Activated CD4-positive, alpha-beta T cell treated with anti-CD3 and anti-CD28 coated beads for 36 hours (primary cell): ENCODE measurements around the gene CYTH1. TPM values are rescaled to one million over a fixed set of nuclear protein-coding genes. Genes with fewer than 3 reads are reported as not detected.
"Not testable (repeated sequence)": the region's sequence is repeated elsewhere in the genome, so short reads cannot be mapped to it uniquely, and the experiment has no call there.

Experiments
- ATAC-seq: fragments of 200-7000 bp; cut with Tn5 transposase; one replicate; pipeline ENCODE4 v1.10.0; 2021; ENCODE audit warnings: mild to moderate bottlenecking, moderate library complexity
- CTCF ChIA-PET: fragments of 350-600 bp; sonication (Branson Sonifier 250); formaldehyde crosslinking; loops from one replicate; lab custom pipeline; 2021; ENCODE audit warnings: antibody characterized with exemption; lab: Charles Lee
- POLR2A ChIA-PET: fragments of 350-600 bp; sonication (Branson Sonifier 250); formaldehyde crosslinking; loops from one replicate; lab custom pipeline; 2021; ENCODE audit warnings: antibody characterized with exemption, inconsistent platforms; lab: Charles Lee
- DNase-seq: peaks from one replicate; pipeline ENCODE4 v3.0.0-alpha.2; 2020
- H3K27ac Mint-ChIP-seq: one replicate; pipeline ENCODE4 v1.8.0; 2021; ENCODE audit warnings: mixed read lengths
- H3K27me3 Mint-ChIP-seq: one replicate; pipeline ENCODE4 v1.8.0; 2021; ENCODE audit warnings: mixed read lengths
- H3K36me3 Mint-ChIP-seq: one replicate; pipeline ENCODE4 v1.8.0; 2021; ENCODE audit warnings: low read depth, mixed read lengths
- H3K4me1 Mint-ChIP-seq: one replicate; pipeline ENCODE4 v1.8.0; 2021; ENCODE audit warnings: mixed read lengths
- H3K4me3 Mint-ChIP-seq: one replicate; pipeline ENCODE4 v1.8.0; 2021; ENCODE audit warnings: mild to moderate bottlenecking, moderate library complexity, mixed read lengths
- H3K9me3 Mint-ChIP-seq: one replicate; pipeline ENCODE4 v1.8.0; 2021; ENCODE audit warnings: low read depth, mixed read lengths
- intact Hi-C, 2 experiments: fragments of 100-400 bp; cut with DNase I in 1 of 2; cut with micrococcal nuclease in 1 of 2; formaldehyde crosslinking; loops; one replicate each; pipeline versions ENCODE4 v1.14.2 to v1.15.1; 2022 to 2024; cut with DNase I, micrococcal nuclease
- total RNA-seq, 2 experiments: library from RNA; stranded (reverse); gene quantifications; one replicate each; pipeline ENCODE4 v1.2.3, GENCODE V29; 2021

The CYTH1 gene
- total RNA-seq, 2 experiments from 2014 or later = 109 to 130 TPM

- CTCF ChIA-PET = no interaction called here
- Mint-ChIP-seq H3K27ac (no peak overlapping the region), H3K27me3 (no peaks in the 10 kb centered on the region), H3K9me3 (no peaks in the 10 kb centered on the region), H3K36me3 (peaks cover 3% of the 10 kb centered on the region), H3K4me3 (no peak overlapping the region), H3K4me1 (no peaks in the 10 kb centered on the region)
- POLR2A ChIA-PET = no interaction called here
- intact Hi-C loops = no loop called here
- ATAC-seq = no peak
- DNase-seq = no peak
Observed at GRCh38 chr17:78672871-78673371, 109.2 kb downstream of the CYTH1 start.

GRCh38 chr17:78672005-78672404 lies 110.1 kb downstream of the CYTH1 start:
- CTCF ChIA-PET = no interaction called here
- Mint-ChIP-seq H3K4me3 (no peak overlapping the region), H3K9me3 (no peaks in the 10 kb centered on the region), H3K27ac (peak overlapping the region; percentile 12), H3K27me3 (no peaks in the 10 kb centered on the region), H3K4me1 (peaks cover 4% of the 10 kb centered on the region), H3K36me3 (peaks cover 6% of the 10 kb centered on the region)
- DNase-seq = no peak
- intact Hi-C loops = no loop called here
- ATAC-seq = peak; percentile 13
- POLR2A ChIA-PET = no interaction called here

GRCh38 chr17:78671726-78672001 lies 110.4 kb downstream of the CYTH1 start:
- H3K36me3 Mint-ChIP-seq, intact Hi-C loops, H3K27me3 Mint-ChIP-seq, POLR2A ChIA-PET, ATAC-seq, H3K4me3 Mint-ChIP-seq, H3K9me3 Mint-ChIP-seq, CTCF ChIA-PET, DNase-seq, H3K27ac Mint-ChIP-seq, H3K4me1 Mint-ChIP-seq: not testable (repeated sequence)

DNA sequence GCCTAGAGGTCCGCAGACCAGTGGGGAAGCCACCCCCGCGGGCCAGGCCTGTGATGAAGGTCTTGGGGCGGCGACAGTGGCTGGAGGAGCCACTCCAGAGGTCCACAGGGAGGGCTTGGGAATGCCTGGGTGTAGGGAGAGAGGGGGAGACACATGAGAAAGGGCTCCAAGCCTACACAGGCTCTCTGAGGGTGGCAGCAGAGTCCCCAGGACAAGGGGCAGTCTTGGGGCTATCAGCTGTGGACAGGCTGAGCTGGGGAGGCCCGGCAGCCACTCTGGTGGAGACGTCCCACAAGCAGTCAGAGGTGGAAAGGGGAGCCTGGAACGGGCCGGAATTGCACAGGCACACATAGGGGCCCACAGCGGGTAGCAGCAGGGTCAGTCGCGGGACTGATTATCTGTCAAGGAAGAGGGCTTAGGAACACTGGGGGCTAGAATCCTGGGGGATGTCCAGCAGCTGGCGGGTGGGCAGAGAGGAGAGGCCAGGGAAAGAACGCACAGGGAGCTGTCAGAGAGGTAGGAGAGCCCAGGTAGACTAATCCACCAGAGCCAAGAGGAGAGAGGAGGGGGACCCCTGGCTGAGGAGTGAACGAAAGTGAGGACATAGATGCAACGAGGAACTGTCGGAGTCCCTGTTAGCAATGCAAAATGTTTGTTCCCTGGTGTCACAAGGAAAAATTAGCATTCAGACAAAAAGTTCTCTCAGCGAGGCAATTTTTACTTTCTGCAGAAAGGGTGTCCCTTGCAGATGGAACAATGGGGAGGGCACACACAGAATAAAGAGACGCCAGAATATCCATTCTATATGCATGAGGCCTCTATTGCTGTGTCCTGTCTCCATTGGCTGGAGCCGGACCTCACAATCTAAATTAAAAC lies 111.0 kb downstream of the CYTH1 start:
- H3K36me3 Mint-ChIP-seq = peaks cover 11% of the 10 kb centered on the region
- ChIA-PET CTCF (no interaction called here), POLR2A (no interaction called here)
- no peaks in the 10 kb centered on the region for H3K9me3 Mint-ChIP-seq
- H3K4me1 Mint-ChIP-seq = peaks cover 13% of the 10 kb centered on the region
- intact Hi-C loops = no loop called here
- ATAC-seq (no peak), DNase-seq (no peak)
- no peak overlapping the region for H3K4me3 Mint-ChIP-seq
- no peak overlapping the region for H3K27ac Mint-ChIP-seq
- H3K27me3 Mint-ChIP-seq = no peaks in the 10 kb centered on the region

- ChIA-PET POLR2A (interaction anchor here (0.6 kb wide), 1 partner anchor 139 kb away, joined by 3 read pairs; no protein-coding TSS in a partner anchor), CTCF (no interaction called here)
- intact Hi-C loops = no loop called here
- Mint-ChIP-seq H3K4me3 (no peak overlapping the region), H3K27ac (no peak overlapping the region), H3K36me3 (peaks cover 10% of the 10 kb centered on the region), H3K27me3 (no peaks in the 10 kb centered on the region), H3K4me1 (peaks cover 22% of the 10 kb centered on the region), H3K9me3 (no peaks in the 10 kb centered on the region)
- ATAC-seq (no peak), DNase-seq (no peak)
Observed at GRCh38 chr17:78669975-78670518, 112.0 kb downstream of the CYTH1 start.

- H3K36me3 Mint-ChIP-seq = peaks cover 10% of the 10 kb centered on the region
- no peaks in the 10 kb centered on the region for H3K27me3 Mint-ChIP-seq
- peaks cover 22% of the 10 kb centered on the region for H3K4me1 Mint-ChIP-seq
Observed at GRCh38 chr17:78669256-78669974, 112.7 kb downstream of the CYTH1 start.

GRCh38 chr17:78668847-78669246 lies 113.2 kb downstream of the CYTH1 start:
- H3K27me3 Mint-ChIP-seq = no peaks in the 10 kb centered on the region
- CTCF ChIA-PET = no interaction called here
- no peak overlapping the region for H3K4me3 Mint-ChIP-seq
- ATAC-seq = no peak
- H3K4me1 Mint-ChIP-seq = peaks cover 22% of the 10 kb centered on the region
- POLR2A ChIA-PET = interaction anchor here (0.6 to 0.7 kb wide), 2 partner anchors 153 to 184 kb away, joined by 3 read pairs; no protein-coding TSS in a partner anchor
- DNase-seq = no peak
- H3K27ac Mint-ChIP-seq = no peak overlapping the region
- H3K36me3 Mint-ChIP-seq = peaks cover 10% of the 10 kb centered on the region
- H3K9me3 Mint-ChIP-seq = no peaks in the 10 kb centered on the region
- intact Hi-C loops = no loop called here

More at GRCh38 chr17:78669256-78669974, 112.7 kb downstream of the CYTH1 start:
- ChIA-PET POLR2A (interaction anchor here (0.6 to 0.7 kb wide), 2 partner anchors 153 to 183 kb away, joined by 3 read pairs; no protein-coding TSS in a partner anchor), CTCF (no interaction called here)
- ATAC-seq (no peak), DNase-seq (no peak)
- Mint-ChIP-seq H3K27ac (no peak overlapping the region), H3K4me3 (no peak overlapping the region), H3K9me3 (no peaks in the 10 kb centered on the region)
- intact Hi-C loops = no loop called here

- Mint-ChIP-seq H3K9me3 (no peaks in the 10 kb centered on the region), H3K27ac (peak overlapping the region; percentile 11), H3K36me3 (peaks cover 10% of the 10 kb centered on the region), H3K27me3 (no peaks in the 10 kb centered on the region), H3K4me1 (peaks cover 22% of the 10 kb centered on the region), H3K4me3 (no peak overlapping the region)
- DNase-seq (no peak), ATAC-seq (no peak)
- intact Hi-C loops = no loop called here
- POLR2A ChIA-PET = interaction anchor here (0.7 kb wide), 1 partner anchor 185 kb away, joined by 3 read pairs; no protein-coding TSS in a partner anchor
- CTCF ChIA-PET = no interaction called here
Observed at GRCh38 chr17:78667741-78668640, 114.1 kb downstream of the CYTH1 start.

- Mint-ChIP-seq H3K4me3 (no peak overlapping the region), H3K4me1 (peaks cover 22% of the 10 kb centered on the region), H3K27me3 (no peaks in the 10 kb centered on the region), H3K27ac (peak overlapping the region; percentile 88), H3K9me3 (no peaks in the 10 kb centered on the region), H3K36me3 (peaks cover 10% of the 10 kb centered on the region)
- intact Hi-C loops = no loop called here
- ATAC-seq = no peak
- DNase-seq = no peak
- CTCF ChIA-PET = interaction anchor here (0.6 kb wide), 1 partner anchor 110 kb away, joined by 3 read pairs; no protein-coding TSS in a partner anchor
- POLR2A ChIA-PET = interaction anchor here (0.5 to 0.6 kb wide), 3 partner anchors 74 to 528 kb away, joined by 4 to 8 read pairs (median 4); no protein-coding TSS in a partner anchor
Observed at GRCh38 chr17:78667091-78667490, 115.0 kb downstream of the CYTH1 start.

DNA sequence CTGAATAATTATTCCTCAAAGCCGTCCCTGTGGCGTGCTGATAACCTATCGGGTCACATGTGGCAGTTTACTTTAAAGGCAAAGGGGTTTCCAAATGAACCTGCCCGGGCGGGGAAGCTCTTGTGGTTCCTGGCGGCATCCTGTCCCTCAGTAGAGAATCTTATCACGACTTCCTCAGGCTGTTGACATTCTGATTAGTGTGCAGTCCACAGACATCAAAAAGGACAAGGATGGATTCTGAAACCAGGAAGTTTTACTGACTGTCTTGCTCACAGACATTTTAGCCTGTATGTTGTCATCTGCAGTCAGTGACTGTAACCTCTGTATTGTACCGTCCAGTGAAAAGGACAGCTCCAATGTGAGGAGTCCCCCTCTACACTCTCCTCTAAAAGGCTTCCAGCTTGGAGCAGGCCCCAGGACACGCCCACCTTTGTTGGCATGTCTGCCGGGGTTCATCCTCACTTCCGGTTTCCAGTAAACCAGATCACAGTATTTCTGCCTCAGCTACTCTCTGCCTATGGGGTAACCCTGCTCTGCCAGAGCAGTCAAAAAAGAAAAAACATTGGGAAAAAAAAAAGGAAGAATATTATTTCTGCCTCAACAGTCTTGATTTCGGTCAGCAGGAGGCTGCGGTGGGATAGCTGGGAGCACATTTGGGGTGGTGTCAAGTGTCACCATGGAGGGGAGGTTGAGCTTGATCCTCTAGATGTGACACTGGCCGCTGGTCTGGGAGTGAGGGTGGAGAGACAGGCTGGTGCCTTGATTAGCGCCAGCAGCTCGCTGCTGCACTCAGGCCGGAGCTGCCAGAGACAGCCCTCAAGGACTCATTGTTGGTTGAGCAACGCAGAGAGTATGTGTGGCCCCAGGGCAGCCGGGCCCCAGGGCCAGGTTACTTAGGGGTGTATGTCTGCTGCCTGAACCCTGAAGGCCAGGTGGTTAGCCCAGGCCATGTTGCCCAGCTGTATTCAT lies 115.8 kb downstream of the CYTH1 start:
- POLR2A ChIA-PET = interaction anchor here (0.5 to 1.3 kb wide), 5 partner anchors 18 to 528 kb away, joined by 3 to 8 read pairs (median 4); no protein-coding TSS in a partner anchor
- Mint-ChIP-seq H3K4me1 (peaks cover 22% of the 10 kb centered on the region), H3K9me3 (no peaks in the 10 kb centered on the region)

More for the DNA sequence above, 115.8 kb downstream of the CYTH1 start:
- H3K27me3 Mint-ChIP-seq = no peaks in the 10 kb centered on the region
- no peak overlapping the region for H3K4me3 Mint-ChIP-seq
- CTCF ChIA-PET = interaction anchor here (0.6 to 1.4 kb wide), 6 partner anchors 14 to 376 kb away, joined by 3 to 5 read pairs (median 3); no protein-coding TSS in a partner anchor
- DNase-seq (peak; percentile 76), ATAC-seq (peak; percentile 77)
- H3K27ac Mint-ChIP-seq = peak overlapping the region; percentile 88
- intact Hi-C loops = loop anchor here in 1 of 2 experiments (1.0 kb wide), 1 partner anchor 169 kb away; no protein-coding TSS in a partner anchor
- H3K36me3 Mint-ChIP-seq = peaks cover 10% of the 10 kb centered on the region
